NOMO-1 treated with dmso at 0.1 percent for 144 hours (cell line): Measurements from ENCODE around the gene DAZAP2.
A peak's percentile ranks its signal among the peaks of the same experiment; 100 is the strongest.
"Not testable (repeated sequence)": the region's sequence is repeated elsewhere in the genome, so short reads cannot be mapped to it uniquely, and the experiment has no call there.

ENCODE experiments used
- DNase-seq: peaks from one replicate; lab custom pipeline; 2025; ENCODE audit not compliant: unreplicated experiment; lab: John Stamatoyannopoulos, UW

Gene DAZAP2

GRCh38 chr12:51217133-51217967 lies 21.3 kb upstream of the DAZAP2 start:
- DNase-seq = no peak

- DNase-seq = peak; percentile 33
These were observed 20.5 kb upstream of the DAZAP2 start, which contains the start of gene POU6F1 for GRCh38 chr12:51217968-51218606. Gene POU6F1 (minus strand): TSS chr12:51218062. CDS start chr12:51206836, 11,226 bp downstream.

GRCh38 chr12:51218607-51219161 lies 19.9 kb upstream of the DAZAP2 start:
- DNase-seq = no peak

GRCh38 chr12:51219322-51219721 lies 19.3 kb upstream of the DAZAP2 start:
- no peak for DNase-seq

- not testable (repeated sequence) for DNase-seq
These were observed 18.8 kb upstream of the DAZAP2 start for GRCh38 chr12:51219857-51220256.

GRCh38 chr12:51222461-51222860 lies 16.2 kb upstream of the DAZAP2 start:
- DNase-seq = no peak

GRCh38 chr12:51224625-51225024 lies 14.0 kb upstream of the DAZAP2 start:
- no peak for DNase-seq

GRCh38 chr12:51225234-51225633 lies 13.4 kb upstream of the DAZAP2 start:
- DNase-seq = no peak

GRCh38 chr12:51225771-51226170 lies 12.9 kb upstream of the DAZAP2 start:
- no peak for DNase-seq

- not testable (repeated sequence) for DNase-seq
These were observed 11.5 kb upstream of the DAZAP2 start for GRCh38 chr12:51227112-51227511.

- no peak for DNase-seq
These were observed 10.7 kb upstream of the DAZAP2 start for GRCh38 chr12:51227962-51228361.

GRCh38 chr12:51229116-51229809 lies 9.4 kb upstream of the DAZAP2 start:
- DNase-seq = no peak

- DNase-seq = no peak
These were observed 6.0 kb upstream of the DAZAP2 start for GRCh38 chr12:51232642-51233041.

- no peak for DNase-seq
These were observed 4.1 kb upstream of the DAZAP2 start for GRCh38 chr12:51234530-51234929.

GRCh38 chr12:51238037-51238509 lies 553 bp upstream of the DAZAP2 start:
- DNase-seq = no peak

GRCh38 chr12:51240971-51241370 lies 2.3 kb downstream of the DAZAP2 start:
- no peak for DNase-seq

GRCh38 chr12:51242120-51242519 lies 3.5 kb downstream of the DAZAP2 start:
- DNase-seq = peak; percentile 85

GRCh38 chr12:51242876-51243275 lies 4.2 kb downstream of the DAZAP2 start:
- DNase-seq = peak; percentile 85

- no peak for DNase-seq
These were observed 5.6 kb downstream of the DAZAP2 start for GRCh38 chr12:51244269-51244668.

GRCh38 chr12:51245476-51246253 lies 7.0 kb downstream of the DAZAP2 start:
- DNase-seq = no peak
